22Rv1 (cell line): ENCODE measurements around the gene USP34.

Experiments used
- ZFX ChIP-seq: fragments of 450-650 bp; IDR thresholded peaks from 2 replicates; pipeline ENCODE4 v1.6.1; 2017; ENCODE audit warnings: antibody characterized with exemption, borderline replicate concordance
- TF ChIP-seq, protein P1 (sequence below): fragments of 450-650 bp; IDR thresholded peaks from 2 replicates; pipeline ENCODE4 v1.5.1; 2017; ENCODE audit warnings: mild to moderate bottlenecking

DNA sequence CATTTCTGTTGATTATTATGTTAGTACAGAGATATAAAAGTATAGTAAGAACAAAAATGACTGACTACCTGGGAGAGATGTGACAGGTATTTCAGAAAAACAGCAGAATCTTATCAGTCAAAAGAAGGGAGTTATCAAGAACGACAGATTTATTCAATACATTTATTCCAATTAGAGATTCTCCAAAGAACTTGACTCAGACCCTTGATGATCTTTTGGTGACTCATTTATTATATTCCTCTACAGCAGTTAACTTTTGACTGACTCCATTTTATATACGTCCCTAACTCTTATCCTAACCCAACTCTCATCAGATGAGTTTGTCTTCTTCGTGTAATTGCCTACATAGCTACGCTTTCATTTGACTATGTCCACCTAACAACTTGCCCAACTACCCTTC is 217.8 kb downstream of the USP34 start:
- TF ChIP-seq, protein P1, sequence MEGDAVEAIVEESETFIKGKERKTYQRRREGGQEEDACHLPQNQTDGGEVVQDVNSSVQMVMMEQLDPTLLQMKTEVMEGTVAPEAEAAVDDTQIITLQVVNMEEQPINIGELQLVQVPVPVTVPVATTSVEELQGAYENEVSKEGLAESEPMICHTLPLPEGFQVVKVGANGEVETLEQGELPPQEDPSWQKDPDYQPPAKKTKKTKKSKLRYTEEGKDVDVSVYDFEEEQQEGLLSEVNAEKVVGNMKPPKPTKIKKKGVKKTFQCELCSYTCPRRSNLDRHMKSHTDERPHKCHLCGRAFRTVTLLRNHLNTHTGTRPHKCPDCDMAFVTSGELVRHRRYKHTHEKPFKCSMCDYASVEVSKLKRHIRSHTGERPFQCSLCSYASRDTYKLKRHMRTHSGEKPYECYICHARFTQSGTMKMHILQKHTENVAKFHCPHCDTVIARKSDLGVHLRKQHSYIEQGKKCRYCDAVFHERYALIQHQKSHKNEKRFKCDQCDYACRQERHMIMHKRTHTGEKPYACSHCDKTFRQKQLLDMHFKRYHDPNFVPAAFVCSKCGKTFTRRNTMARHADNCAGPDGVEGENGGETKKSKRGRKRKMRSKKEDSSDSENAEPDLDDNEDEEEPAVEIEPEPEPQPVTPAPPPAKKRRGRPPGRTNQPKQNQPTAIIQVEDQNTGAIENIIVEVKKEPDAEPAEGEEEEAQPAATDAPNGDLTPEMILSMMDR: no peak
- no peak for TF ChIP-seq ZFX
